ENCODE data around the gene APPL2. TPM values are rescaled to one million over a fixed set of nuclear protein-coding genes. Genes with fewer than 3 reads are reported as not detected.

The APPL2 gene, protein sequence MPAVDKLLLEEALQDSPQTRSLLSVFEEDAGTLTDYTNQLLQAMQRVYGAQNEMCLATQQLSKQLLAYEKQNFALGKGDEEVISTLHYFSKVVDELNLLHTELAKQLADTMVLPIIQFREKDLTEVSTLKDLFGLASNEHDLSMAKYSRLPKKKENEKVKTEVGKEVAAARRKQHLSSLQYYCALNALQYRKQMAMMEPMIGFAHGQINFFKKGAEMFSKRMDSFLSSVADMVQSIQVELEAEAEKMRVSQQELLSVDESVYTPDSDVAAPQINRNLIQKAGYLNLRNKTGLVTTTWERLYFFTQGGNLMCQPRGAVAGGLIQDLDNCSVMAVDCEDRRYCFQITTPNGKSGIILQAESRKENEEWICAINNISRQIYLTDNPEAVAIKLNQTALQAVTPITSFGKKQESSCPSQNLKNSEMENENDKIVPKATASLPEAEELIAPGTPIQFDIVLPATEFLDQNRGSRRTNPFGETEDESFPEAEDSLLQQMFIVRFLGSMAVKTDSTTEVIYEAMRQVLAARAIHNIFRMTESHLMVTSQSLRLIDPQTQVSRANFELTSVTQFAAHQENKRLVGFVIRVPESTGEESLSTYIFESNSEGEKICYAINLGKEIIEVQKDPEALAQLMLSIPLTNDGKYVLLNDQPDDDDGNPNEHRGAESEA
- polyA plus RNA-seq (ENCODE audit: insufficient read length in 3 of 3), result 10 to 100 TPM; 81.0 to 88.9 (median 81.7) TPM

DNA sequence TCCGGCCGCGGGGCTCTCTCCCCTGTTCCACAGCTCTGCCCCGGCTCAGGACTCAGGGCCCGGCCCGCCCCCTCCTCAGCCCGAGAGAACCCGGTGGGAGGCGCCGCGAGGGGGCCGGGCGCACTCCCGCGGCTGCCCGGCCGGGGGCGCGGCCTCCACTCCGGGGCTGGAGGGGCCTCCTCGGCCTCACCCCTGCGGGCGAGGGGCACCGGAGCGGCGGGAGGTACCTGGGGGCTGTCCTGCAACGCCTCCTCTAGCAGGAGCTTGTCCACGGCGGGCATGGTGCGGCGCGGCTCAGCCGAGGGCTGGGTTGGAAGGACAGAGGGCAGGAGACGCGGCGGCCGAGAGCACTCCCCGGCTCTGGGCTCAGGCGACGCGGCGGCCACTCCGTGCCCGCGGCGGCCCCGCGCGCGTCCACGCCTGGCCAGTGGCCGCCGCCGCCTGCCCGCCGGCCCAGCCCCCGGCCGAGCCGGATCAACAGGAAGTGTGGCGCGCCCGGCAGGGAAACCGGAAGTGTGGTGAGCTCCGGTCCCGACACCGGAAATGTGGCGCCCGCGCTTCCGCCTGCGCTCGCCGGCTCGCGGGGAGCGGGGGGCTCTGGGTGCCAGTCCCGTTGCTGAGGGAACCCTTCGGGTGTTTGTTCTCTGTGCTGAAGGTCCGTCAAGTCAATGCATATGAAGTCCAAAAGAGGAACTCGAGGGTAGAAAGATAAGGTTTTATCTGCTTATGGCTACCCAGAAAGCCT lies at the start of gene APPL2:
Gene APPL2 (minus strand): TSS at position 443 of the 745 bp plus-strand sequence. CDS start 162 bp downstream, at position 281.
- DNase-seq (ENCODE audit: low read depth in 3 of 3, low spot score in 2 of 3), result peak; percentile 58 to 85 (median 75)

DNA sequence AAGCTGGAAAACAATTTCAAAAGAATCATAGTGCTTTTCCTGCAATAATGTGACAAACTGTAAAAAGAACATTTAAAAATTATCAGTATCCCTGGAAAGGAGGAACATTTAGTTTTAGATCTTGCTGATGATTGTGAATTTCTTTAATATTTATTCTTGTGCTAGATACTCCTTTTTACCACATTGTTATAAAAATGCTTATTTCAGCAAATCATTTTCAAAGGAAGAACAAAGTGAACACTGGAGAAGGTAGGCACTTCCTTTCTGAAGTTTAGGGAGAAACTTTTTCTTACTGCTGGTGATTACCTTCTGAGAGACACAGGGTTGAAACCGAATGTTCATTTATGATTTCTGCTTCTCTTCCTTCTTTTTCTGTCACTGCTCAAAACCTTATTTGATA lies 49.4 kb upstream of the APPL2 start:
- no peak for DNase-seq (ENCODE audit: low read depth in 3 of 3, low spot score in 2 of 3)

DNA sequence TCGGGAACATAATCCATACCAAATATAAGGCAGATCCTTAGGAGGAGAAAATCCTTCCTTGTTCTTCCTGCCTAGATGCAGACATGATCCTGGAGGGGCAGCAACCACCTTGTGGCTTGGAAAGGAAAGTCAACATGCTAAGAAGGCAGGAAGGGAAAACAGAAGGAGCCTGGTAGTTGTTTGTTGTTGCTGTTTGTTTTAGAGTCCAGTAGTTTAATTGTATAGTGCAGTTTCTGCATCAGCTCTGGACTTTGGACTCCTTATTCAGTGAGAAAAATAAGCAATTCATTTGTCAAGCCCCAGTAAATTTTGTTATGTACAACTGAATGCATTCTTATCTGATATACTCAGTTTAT lies 45.7 kb upstream of the APPL2 start:
- DNase-seq (ENCODE audit: low read depth in 3 of 3, low spot score in 2 of 3), result no peak

DNA sequence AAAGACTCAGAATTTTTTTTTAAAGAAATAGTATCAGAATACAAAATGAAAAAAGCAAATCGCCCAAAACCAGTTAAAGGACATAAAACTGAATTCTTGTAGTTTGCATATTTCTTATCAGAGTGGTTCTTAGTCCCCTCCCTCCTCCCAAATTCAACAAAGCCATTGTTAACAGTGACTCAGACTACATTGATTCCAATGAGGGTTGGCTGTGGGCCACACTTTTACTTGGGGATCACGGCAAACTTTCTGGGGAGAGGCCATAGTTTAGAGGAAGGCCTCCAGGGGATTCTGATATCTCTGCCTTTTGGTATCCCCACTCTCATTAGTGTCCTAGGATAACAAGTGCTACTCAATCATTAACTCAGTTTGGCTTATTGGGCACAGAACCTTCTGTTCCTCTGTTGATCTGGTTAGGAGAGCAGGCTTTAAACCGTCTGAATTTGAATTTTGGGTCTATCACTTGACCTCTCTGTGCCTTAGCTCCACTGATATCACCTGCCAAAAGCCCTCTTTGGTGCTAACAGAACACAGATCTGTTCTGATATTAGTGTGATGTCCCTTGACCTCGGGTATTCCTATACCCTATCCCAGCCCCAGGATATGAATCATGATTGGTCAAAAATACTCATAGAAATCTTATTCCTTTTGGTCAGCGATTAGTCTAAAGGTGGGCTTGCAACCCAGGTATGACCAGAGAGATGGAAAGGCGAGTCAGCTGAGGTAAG lies 45.2 kb upstream of the APPL2 start:
- no peak for DNase-seq (ENCODE audit: low read depth in 3 of 3, low spot score in 2 of 3)

DNA sequence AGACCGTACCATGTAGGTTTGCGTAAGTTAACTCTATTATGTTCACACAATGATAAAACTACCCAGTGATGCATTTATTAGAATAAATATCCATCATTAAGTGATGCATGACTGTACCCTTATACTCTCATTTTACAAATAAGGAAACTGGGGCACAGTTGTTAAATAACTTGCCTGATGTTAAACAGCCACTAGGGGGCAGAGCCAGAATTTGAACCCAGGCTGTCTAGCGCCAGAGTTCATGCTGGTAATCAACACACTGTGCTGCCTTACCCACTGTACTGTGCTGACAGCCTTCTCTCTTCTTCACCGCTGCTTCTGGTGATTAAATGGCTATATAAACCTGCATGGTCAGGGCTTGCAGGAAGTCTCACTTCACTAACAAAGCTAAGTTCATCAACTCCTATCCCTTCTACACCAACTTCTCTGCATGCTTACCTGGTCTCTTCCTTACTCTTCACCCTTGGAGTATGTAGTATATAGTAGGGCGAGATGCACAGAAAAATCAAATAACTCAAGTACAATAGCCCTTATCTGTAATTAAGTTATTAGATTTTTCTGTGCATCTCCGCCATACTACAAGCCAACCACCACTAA lies 43.6 kb upstream of the APPL2 start:
- DNase-seq (ENCODE audit: low read depth in 3 of 3, low spot score in 2 of 3), result no peak

DNA sequence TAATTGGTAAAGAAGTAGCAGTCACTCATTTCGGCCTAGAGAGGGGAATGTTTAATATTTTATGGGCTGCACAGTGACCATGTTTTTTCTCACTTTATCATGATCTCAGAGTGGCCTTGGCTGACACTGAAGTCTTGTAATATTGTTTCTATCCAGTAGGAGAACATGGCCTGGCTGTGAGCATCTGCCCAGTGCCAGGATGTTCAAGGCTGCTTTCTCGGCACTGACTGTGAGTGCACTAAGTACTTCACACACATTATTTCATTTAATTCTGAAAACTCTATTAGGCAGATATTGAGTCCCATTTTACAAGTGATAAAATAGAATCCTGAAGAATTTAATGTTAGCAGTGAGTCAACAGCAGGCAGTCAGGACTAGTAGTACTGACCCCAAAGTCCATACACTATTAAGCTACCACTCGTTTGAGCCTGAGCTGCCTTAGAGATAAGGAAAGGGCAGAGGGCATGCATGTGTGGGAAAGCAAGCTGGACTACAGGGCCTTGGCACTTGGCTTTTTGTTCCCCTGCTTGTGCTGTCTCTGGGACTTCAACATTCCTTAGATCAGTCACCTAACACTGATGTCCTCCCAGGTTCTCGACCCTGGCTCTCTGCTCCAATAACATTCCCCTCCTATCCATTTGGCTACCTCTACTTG lies 42.2 kb upstream of the APPL2 start:
- DNase-seq (ENCODE audit: low read depth in 3 of 3, low spot score in 2 of 3), result no peak

DNA sequence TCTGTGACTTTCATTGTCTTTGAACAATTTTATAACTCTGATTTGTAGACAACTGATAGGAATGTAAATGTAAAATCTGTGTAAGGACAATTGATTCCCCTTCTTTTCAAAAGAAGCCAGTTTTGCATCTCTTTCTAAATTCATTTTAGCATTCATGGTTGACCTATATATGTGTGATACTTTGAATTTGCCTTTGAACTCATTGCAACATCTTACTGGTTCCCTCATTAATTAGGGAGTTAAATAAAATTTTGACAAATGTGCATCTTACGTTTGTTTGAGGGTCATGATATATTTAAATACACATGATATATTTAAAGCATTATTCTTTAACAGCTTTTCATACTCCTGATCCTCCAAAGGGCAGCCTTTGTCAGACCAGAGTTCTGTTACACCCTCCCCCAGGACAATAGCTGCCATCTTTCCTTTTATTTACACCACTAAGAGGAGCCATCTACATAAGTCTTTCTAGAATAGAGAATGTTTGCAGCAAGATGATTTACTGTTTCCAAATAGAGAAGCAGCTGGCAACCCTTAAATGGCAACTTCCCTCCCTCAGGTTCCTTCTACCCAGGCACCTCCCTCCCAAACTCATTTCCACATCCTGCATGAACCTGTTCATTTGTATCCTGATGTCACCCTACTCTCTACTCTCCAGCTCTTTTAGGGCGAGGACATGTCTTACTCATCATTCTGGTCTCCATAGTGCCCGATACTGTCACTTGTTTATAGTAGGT lies 40.2 kb upstream of the APPL2 start:
- no peak for DNase-seq (ENCODE audit: low read depth in 3 of 3, low spot score in 2 of 3)

DNA sequence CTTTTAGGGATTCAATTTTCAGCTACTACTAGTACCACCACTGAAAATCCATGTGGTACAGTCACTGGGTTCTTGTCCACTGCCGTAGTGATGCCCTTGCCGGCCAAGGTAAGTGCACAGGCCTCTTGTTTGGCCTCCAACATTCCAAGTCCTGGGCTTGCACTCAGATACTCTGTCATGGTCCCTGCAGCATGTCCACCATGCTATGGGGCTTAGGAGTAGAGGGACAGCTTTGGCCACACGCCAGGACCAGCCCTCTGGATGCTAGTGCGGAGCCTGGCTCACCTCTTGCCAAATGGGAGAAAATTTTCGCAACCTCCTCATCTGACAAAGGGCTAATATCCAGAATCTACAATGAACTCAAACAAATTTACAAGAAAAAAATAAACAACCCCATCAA lies 38.6 kb upstream of the APPL2 start:
- no peak for DNase-seq (ENCODE audit: low read depth in 3 of 3, low spot score in 2 of 3)

DNA sequence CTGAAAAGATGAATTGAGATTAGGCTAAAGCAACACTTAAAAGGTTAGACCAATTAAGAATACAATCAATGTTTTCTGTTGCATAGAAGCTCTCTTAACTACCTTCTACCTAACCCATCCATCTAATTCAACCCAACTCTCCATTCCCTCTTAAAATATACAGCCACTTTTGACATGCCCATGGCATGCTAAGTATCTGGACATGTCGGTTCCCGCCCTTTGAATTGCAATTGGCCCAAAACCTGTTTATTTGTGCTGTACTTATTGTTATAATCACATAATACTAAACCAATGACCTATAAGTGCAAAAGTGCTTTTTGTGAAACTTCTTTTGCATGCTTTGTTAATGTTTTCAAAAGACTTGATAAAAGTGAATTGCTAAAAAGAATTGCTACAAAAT lies 37.6 kb upstream of the APPL2 start:
- no peak for DNase-seq (ENCODE audit: low read depth in 3 of 3, low spot score in 2 of 3)

DNA sequence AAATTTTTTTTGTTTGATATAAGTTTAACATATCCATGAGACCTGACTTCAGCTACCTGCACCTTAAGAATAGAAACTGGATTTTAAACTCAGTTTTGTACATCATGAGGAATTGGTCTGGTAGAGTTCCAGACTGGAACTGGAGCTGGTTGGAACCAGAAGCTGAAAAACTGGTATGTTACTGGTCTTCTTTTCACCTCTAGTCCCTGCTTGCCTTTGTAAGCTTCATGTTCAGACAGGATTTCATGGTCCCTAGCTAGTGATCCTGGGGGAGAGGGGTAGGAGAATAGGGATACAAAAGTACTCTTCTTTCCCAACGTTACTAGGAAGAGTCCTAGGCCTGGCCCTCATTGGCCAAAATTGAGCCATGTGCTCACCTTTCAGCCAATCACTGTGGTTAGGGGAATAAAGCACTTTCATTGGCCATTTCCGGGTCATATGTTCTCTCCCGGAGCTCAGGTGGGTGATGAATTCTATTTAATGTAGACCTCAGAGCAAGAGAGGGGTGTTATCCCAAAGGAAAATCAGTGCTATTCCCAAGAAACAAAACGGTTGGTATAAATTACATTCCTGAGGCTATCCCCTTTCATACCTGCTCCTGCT lies 36.9 kb upstream of the APPL2 start:
- no peak for DNase-seq (ENCODE audit: low read depth in 3 of 3, low spot score in 2 of 3)

DNA sequence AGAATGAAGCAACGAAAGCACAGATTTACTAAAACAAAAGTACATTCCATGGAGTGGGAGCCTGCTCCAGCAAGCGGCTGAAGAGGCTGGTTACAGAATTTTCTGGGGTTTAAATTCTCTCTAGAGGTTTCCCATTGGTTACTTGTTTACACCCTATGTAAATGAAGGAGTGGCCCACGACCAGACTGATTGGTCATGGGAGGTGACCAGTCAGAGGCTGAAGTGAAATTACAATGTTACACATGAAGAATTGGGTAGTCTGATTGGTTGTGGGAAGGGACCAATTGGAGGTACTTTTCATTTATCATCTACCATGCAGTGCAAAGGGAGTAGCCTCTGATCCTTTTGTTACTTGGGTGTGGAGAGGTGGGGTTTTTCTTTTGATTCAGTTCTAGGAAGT lies 36.2 kb upstream of the APPL2 start:
- no peak for DNase-seq (ENCODE audit: low read depth in 3 of 3, low spot score in 2 of 3)

DNA sequence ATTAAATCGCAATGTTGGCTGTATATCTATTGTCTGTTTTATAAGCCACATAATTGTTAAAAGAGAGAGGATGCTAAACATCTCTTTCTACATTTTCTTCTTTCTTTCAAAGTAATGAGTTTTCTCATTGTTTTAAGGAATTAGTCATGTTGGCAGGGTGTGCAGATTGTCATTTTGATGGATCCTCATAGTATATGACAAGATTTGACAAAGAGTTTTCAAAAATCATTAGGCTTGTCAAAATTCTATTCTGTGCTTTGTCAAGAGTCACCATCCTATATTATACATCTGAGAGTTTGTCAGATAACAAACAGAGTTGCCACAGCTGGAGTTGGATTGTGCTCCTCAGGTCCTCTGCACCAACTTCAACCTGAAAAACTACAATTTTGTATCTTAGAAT lies 35.4 kb upstream of the APPL2 start:
- no peak for DNase-seq (ENCODE audit: low read depth in 3 of 3, low spot score in 2 of 3)

DNA sequence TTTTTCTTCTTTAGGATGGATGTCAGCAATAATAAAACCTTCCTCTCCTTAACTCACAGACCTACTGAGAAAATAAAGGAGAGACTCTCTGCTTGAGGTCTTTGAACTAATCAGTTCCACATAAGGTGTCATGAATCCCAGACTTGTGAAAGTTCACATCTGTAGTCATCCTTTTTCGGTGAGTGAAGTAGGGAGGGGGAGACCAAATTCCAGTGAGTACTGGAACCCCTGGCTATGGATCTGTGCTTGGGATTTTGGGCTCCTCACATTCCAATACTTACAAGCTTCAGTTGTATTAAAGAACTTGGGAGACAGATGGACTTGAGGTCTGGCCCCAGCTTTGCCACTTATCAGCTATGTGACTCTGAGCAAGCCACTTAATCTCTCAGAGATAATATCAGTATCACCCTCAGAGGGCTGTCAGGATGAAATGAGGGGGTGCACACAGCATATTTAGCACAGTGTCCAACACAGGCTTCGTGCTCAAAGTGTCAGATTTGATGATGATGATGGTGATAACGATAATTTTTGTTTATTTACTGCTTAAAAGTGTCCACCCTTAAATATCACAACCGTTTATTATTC lies 34.8 kb upstream of the APPL2 start:
- DNase-seq (ENCODE audit: low read depth in 3 of 3, low spot score in 2 of 3), result no peak

DNA sequence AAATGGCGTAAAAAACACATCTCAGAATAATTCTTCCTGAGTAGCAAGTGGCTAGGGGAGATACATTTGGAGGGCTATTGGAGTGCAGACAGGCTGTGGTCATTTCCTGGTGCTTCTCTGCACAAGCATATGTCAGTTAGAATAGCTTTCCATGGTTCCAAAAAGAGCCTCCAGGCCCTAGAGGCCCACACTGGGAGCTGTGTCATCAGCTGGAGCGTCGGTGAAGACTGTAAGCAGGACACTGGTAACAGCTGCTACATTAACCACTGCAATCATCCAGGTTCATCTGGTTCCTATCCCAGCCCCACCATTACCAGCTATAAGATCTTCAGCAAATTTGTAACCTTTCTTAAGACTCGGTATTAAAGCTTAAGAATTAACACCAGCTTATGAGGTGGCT lies 31.7 kb upstream of the APPL2 start:
- DNase-seq (ENCODE audit: low read depth in 3 of 3, low spot score in 2 of 3), result no peak

DNA sequence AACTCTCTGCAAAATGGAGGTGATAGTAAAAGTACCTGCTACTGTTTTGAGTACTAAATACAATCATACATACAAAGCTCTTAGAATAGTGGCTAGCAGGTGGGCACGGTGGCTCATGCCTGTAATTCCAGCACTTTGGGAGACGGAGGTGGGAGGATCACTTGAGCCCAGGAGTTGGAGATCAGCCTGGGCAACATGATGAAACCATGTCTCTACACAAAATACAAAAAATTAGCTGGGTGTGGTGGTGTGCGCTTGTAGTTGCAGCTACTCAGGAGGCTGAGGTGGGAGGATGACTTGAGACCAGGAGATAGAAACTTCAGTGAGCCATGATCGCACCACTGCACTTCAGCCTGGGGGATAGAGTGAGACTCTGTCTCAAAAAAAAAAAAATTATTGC lies 28.8 kb upstream of the APPL2 start:
- no peak for DNase-seq (ENCODE audit: low read depth in 3 of 3, low spot score in 2 of 3)

DNA sequence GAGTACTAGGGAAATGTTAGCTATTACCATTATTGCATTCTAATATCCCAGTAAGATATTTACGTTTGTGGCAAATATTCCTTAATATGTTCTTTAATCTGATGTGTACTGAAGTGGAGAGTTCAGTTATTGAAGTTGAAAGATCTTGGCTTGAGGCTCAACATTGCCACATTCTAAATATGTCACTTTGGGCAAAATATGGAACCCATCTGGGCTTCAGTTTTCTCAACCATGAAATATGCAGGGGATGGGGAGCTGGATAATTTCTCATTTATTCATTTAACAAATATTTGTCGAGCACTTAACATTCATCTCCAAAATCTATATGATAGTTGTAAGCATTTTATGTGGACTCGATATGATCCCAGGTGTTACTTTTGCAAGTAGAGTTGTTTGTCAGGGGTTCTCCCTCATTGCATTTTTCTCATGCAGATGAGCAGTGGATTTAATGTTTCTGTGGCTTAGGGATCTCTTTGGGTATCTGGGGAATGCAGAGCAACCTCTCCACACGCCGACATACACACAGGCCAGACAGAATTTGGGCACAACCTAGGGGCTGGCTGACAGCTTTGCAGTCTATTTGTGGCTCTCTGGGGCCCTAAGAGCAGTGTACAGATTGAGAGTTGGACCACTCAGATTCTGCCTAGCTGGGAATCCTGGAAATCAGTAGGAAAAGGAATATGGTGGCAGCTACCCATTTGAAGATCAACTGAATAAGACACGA lies 26.6 kb upstream of the APPL2 start:
- no peak for DNase-seq (ENCODE audit: low read depth in 3 of 3, low spot score in 2 of 3)

DNA sequence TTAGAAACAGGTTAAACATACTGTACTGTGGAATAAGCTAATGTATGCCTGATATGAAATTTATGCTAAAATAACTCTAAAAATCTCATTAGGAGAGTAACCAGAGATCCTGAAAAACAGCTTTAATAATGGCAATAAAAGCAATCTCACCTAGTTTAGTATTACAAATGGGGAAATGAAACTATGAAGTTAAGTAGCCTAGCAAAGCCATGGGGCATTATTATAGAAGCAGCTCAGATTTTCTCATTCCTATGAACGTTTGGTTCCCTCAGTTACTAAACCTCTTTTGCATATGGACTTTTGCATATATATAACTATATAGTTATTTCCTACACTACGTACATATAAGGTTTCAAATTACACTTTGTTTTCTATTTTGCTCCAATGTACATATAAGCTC lies 25.0 kb upstream of the APPL2 start:
- no peak for DNase-seq (ENCODE audit: low read depth in 3 of 3, low spot score in 2 of 3)

DNA sequence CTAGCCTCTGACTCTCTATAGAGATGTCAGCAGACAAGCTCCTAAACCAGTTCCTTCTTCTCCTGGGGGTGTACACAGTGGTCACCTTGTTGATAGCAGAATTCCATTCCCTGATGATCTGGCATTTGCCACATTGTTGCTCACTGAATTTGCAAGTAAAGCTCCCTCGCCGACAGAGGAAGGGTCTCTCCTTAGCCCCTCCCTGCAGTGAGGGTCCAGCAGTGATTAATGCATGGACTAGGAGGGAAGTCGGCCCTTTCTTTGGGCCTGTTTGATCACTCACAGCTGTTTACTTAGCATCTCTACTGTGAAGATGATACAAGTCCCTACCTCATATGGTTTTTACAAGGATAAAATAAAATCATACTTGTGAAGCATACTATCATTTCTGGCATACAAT lies 23.3 kb upstream of the APPL2 start:
- DNase-seq (ENCODE audit: low read depth in 3 of 3, low spot score in 2 of 3), result no peak

Data from right renal cortex interstitium (tissue), 3 donors.